Spinal cord (tissue), 10 donors: ENCODE results near the gene NR1H3. TPM values are rescaled to one million over a fixed set of nuclear protein-coding genes. Genes with fewer than 3 reads are reported as not detected.

ENCODE experiments used
- DNase-seq, 6 donors: peaks; one replicate each; pipeline versions ENCODE4 v3.0.0 to v3.0.0-alpha.2; 2013 to 2015; ENCODE audit warnings: low spot score in 6 of 6, low read depth in 4 of 6
- H3K27ac ChIP-seq: one replicate; pipeline ENCODE4 v1.5.1; 2013; ENCODE audit warnings: low read depth, low read length, control low read depth
- H3K27me3 ChIP-seq: one replicate; pipeline ENCODE4 v1.6.1; 2013; ENCODE audit warnings: low read length; ENCODE audit not compliant: control insufficient read depth, insufficient read depth
- H3K36me3 ChIP-seq: one replicate; pipeline ENCODE4 v1.6.1; 2013; ENCODE audit warnings: low read length; ENCODE audit not compliant: control insufficient read depth, insufficient read depth
- H3K4me1 ChIP-seq: one replicate; pipeline ENCODE4 v1.6.1; 2013; ENCODE audit warnings: low read length; ENCODE audit not compliant: control insufficient read depth, insufficient read depth
- H3K4me3 ChIP-seq: one replicate; pipeline ENCODE4 v1.5.1; 2013; ENCODE audit warnings: low read depth, low read length, control low read depth
- H3K9me3 ChIP-seq: one replicate; pipeline ENCODE4 v1.6.1; 2013; ENCODE audit warnings: low read length; ENCODE audit not compliant: control insufficient read depth, insufficient read depth
- WGBS: methylation state at CpG from one replicate; pipeline ENCODE4 v1.1.5; 2013; ENCODE audit warnings: missing lambda C conversion rate; ENCODE audit not compliant: insufficient coverage; 5-methylcytosine and 5-hydroxymethylcytosine counted together
- polyA plus RNA-seq, 2 donors: library from polyadenylated mRNA; unstranded; fragments of 120-200 nt; gene quantifications; one replicate each; pipeline ENCODE4 v1.2.1, GENCODE V29; 2013; ENCODE audit not compliant: insufficient read length in 2 of 2
- total RNA-seq, 2 donors: library from RNA; depleted of rRNA in 1 of 2; stranded (reverse); fragments of 120-200 nt in 1 of 2; fragments of >200 nt in 1 of 2; gene quantifications; one replicate each; pipeline versions ENCODE4 v1.2.3 to v1.2.4, GENCODE V29; 2013 to 2014
- donor health status: healthy.

NR1H3 gene
- total and polyA plus RNA-seq, 4 donors: 14.5 to 33.5 (median 21.2) TPM

GRCh38 chr11:47317064-47317828 is 59.5 kb downstream of the NR1H3 start:
- H3K27ac ChIP-seq: no peak overlapping the region
- H3K9me3 ChIP-seq: no peaks in the 10 kb centered on the region
- peak in 2 of 6 donors; percentile 17 to 38 for DNase-seq
- H3K4me1 ChIP-seq: no peaks in the 10 kb centered on the region
- H3K4me3 ChIP-seq: no peak overlapping the region
- no CpG with 5 or more reads among the region's 5 CpGs for WGBS
- peaks cover 61% of the 10 kb centered on the region for H3K36me3 ChIP-seq
- H3K27me3 ChIP-seq: no peaks in the 10 kb centered on the region

- no peak for DNase-seq
- H3K27me3 ChIP-seq: no peaks in the 10 kb centered on the region
- H3K36me3 ChIP-seq: peaks cover 65% of the 10 kb centered on the region
- H3K4me1 ChIP-seq: no peaks in the 10 kb centered on the region
- no peaks in the 10 kb centered on the region for H3K9me3 ChIP-seq
- WGBS: no CpG with 5 or more reads among the region's 2 CpGs
- no peak overlapping the region for H3K4me3 ChIP-seq
- H3K27ac ChIP-seq: no peak overlapping the region
Measured at GRCh38 chr11:47318166-47318565, 60.4 kb downstream of the NR1H3 start.

Other genes with a start within 250 kb of the NR1H3 start
- 10 to 100 TPM; 87.6 to 96.1 TPM for gene ARFGAP2, start 81.1 kb upstream of the NR1H3 start, total RNA-seq
- 10 to 100 TPM; 82.7 to 96.5 TPM for gene ARFGAP2, start 81.1 kb upstream of the NR1H3 start, polyA plus RNA-seq
- 10 to 100 TPM in 1 of 2 donors, 1 to 10 TPM in 1; 7.9 to 25.3 TPM for gene PACSIN3, start 71.6 kb upstream of the NR1H3 start, total RNA-seq
- gene PACSIN3, start 71.6 kb upstream of the NR1H3 start, polyA plus RNA-seq: 10 to 100 TPM; 18.7 to 25.5 TPM
- 10 to 100 TPM in 1 of 2 donors, 1 to 10 TPM in 1; 5.4 to 11.4 TPM for gene DDB2, start 43.0 kb upstream of the NR1H3 start, total RNA-seq
- gene DDB2, start 43.0 kb upstream of the NR1H3 start, polyA plus RNA-seq: 10 to 100 TPM; 17.6 to 21.3 TPM
- 10 to 100 TPM; 38.2 to 38.8 TPM for gene ACP2, start 9.2 kb upstream of the NR1H3 start, total RNA-seq
- 10 to 100 TPM; 58.8 to 65.5 TPM for gene ACP2, start 9.2 kb upstream of the NR1H3 start, polyA plus RNA-seq
- gene MADD, start 12.1 kb downstream of the NR1H3 start, total RNA-seq: 10 to 100 TPM; 46.4 to 72.6 TPM
- gene MADD, start 12.1 kb downstream of the NR1H3 start, polyA plus RNA-seq: 100 to 1,000 TPM; 109 to 130 TPM
- gene MYBPC3, start 94.7 kb downstream of the NR1H3 start, total RNA-seq: under 1 TPM in 1 of 2 donors, not detected in 1; 0.06 TPM
- under 1 TPM; 0.15 to 0.16 TPM for gene MYBPC3, start 94.7 kb downstream of the NR1H3 start, polyA plus RNA-seq
- gene SPI1, start 120.6 kb downstream of the NR1H3 start, total RNA-seq: 1 to 10 TPM; 7.9 to 8.6 TPM
- 10 to 100 TPM; 10.8 to 12.9 TPM for gene SPI1, start 120.6 kb downstream of the NR1H3 start, polyA plus RNA-seq
- 10 to 100 TPM; 18.7 to 44.8 TPM for gene SLC39A13, start 150.6 kb downstream of the NR1H3 start, total RNA-seq
- gene SLC39A13, start 150.6 kb downstream of the NR1H3 start, polyA plus RNA-seq: 10 to 100 TPM; 39.2 to 51.4 TPM
- 100 to 1,000 TPM in 1 of 2 donors, 10 to 100 TPM in 1; 79.2 to 117 TPM for gene PSMC3, start 168.4 kb downstream of the NR1H3 start, total RNA-seq
- gene PSMC3, start 168.4 kb downstream of the NR1H3 start, polyA plus RNA-seq: 100 to 1,000 TPM; 154 to 157 TPM
- gene RAPSN, start 191.1 kb downstream of the NR1H3 start, total RNA-seq: under 1 TPM in 1 of 2 donors, not detected in 1; 0.11 TPM
- gene RAPSN, start 191.1 kb downstream of the NR1H3 start, polyA plus RNA-seq: under 1 TPM in 1 of 2 donors, not detected in 1; 0.18 TPM